ENCODE measurements around the gene MTHFD1L.

The MTHFD1L gene

GRCh38 chr6:151095538-151096254, 230.2 kb downstream of the MTHFD1L start:
- FAIRE-seq = no peak
- DNase-seq (ENCODE audit: insufficient read length, low spot score) = no peak
- TF ChIP-seq POLR2A (IDR thresholded peaks at IDR 0.05; ENCODE audit: low read depth, low read length) = no peak

- no peak for TF ChIP-seq POLR2A (IDR thresholded peaks at IDR 0.05; ENCODE audit: low read depth, low read length)
- DNase-seq (ENCODE audit: insufficient read length, low spot score) (no peak), FAIRE-seq (no peak)
These were observed 230.7 kb downstream of the MTHFD1L start for GRCh38 chr6:151096255-151096612.

GRCh38 chr6:151096691-151097606, 231.4 kb downstream of the MTHFD1L start:
- DNase-seq (ENCODE audit: insufficient read length, low spot score) = no peak
- FAIRE-seq = no peak
- no peak for TF ChIP-seq POLR2A (IDR thresholded peaks at IDR 0.05; ENCODE audit: low read depth, low read length)

- no peak for TF ChIP-seq POLR2A (IDR thresholded peaks at IDR 0.05; ENCODE audit: low read depth, low read length)
- DNase-seq (ENCODE audit: insufficient read length, low spot score) (no peak), FAIRE-seq (no peak)
These were observed 232.7 kb downstream of the MTHFD1L start for GRCh38 chr6:151098166-151098565.

- no peak for DNase-seq (ENCODE audit: insufficient read length, low spot score)
- FAIRE-seq = no peak
- no peak for TF ChIP-seq POLR2A (IDR thresholded peaks at IDR 0.05; ENCODE audit: low read depth, low read length)
These were observed 234.8 kb downstream of the MTHFD1L start for GRCh38 chr6:151100326-151100725.

- DNase-seq (ENCODE audit: insufficient read length, low spot score) (no peak), FAIRE-seq (no peak)
- TF ChIP-seq POLR2A (IDR thresholded peaks at IDR 0.05; ENCODE audit: low read depth, low read length) = no peak
These were observed 235.8 kb downstream of the MTHFD1L start for GRCh38 chr6:151101161-151101815.

GRCh38 chr6:151101816-151102694, 236.6 kb downstream of the MTHFD1L start:
- TF ChIP-seq POLR2A (IDR thresholded peaks at IDR 0.05; ENCODE audit: low read depth, low read length) = no peak
- FAIRE-seq (no peak), DNase-seq (ENCODE audit: insufficient read length, low spot score) (no peak)

- FAIRE-seq = no peak
These were observed 237.8 kb downstream of the MTHFD1L start for GRCh38 chr6:151103266-151103665.

GRCh38 chr6:151107897-151108427, 242.5 kb downstream of the MTHFD1L start:
- no peak for TF ChIP-seq POLR2A (IDR thresholded peaks at IDR 0.05; ENCODE audit: low read depth, low read length)
- no peak for DNase-seq (ENCODE audit: insufficient read length, low spot score)
- no peak for FAIRE-seq

More at GRCh38 chr6:151103266-151103665, 237.8 kb downstream of the MTHFD1L start:
- no peak for DNase-seq (ENCODE audit: insufficient read length, low spot score)
- TF ChIP-seq POLR2A (IDR thresholded peaks at IDR 0.05; ENCODE audit: low read depth, low read length) = no peak

- DNase-seq (ENCODE audit: insufficient read length, low spot score) = no peak
- no peak for TF ChIP-seq POLR2A (IDR thresholded peaks at IDR 0.05; ENCODE audit: low read depth, low read length)
- FAIRE-seq = no peak
These were observed 243.0 kb downstream of the MTHFD1L start for GRCh38 chr6:151108548-151108947.

- FAIRE-seq (no peak), DNase-seq (ENCODE audit: insufficient read length, low spot score) (no peak)
- no peak for TF ChIP-seq POLR2A (IDR thresholded peaks at IDR 0.05; ENCODE audit: low read depth, low read length)
These were observed 243.9 kb downstream of the MTHFD1L start for GRCh38 chr6:151109361-151109760.

GRCh38 chr6:151109869-151110575, 244.5 kb downstream of the MTHFD1L start:
- TF ChIP-seq POLR2A (IDR thresholded peaks at IDR 0.05; ENCODE audit: low read depth, low read length) = no peak
- FAIRE-seq (no peak), DNase-seq (ENCODE audit: insufficient read length, low spot score) (no peak)

GRCh38 chr6:151110576-151110905, 245.0 kb downstream of the MTHFD1L start:
- FAIRE-seq (no peak), DNase-seq (ENCODE audit: insufficient read length, low spot score) (no peak)
- TF ChIP-seq POLR2A (IDR thresholded peaks at IDR 0.05; ENCODE audit: low read depth, low read length) = no peak

Measured in H54 (cell line).